Chondrocyte (in vitro differentiated cells): ENCODE results near the gene AFDN. TPM values are rescaled to one million over a fixed set of nuclear protein-coding genes. Genes with fewer than 3 reads are reported as not detected.

Source experiments
- DNase-seq: peaks from one replicate; pipeline ENCODE4 v3.0.0; 2021; ENCODE audit warnings: mixed read lengths, low spot score
- H3K27ac Mint-ChIP-seq: one replicate; pipeline ENCODE4 v1.8.0; 2021; ENCODE audit warnings: mild to moderate bottlenecking, moderate library complexity, mixed read lengths; ENCODE audit not compliant: unreplicated experiment
- H3K27me3 Mint-ChIP-seq: 2 replicates; pipeline ENCODE4 v1.8.0; 2021; ENCODE audit warnings: low read depth, mixed read lengths
- H3K36me3 Mint-ChIP-seq: 2 replicates; pipeline ENCODE4 v1.8.0; 2021; ENCODE audit warnings: low read depth, mixed read lengths
- H3K4me1 Mint-ChIP-seq: 2 replicates; pipeline ENCODE4 v1.8.0; 2021; ENCODE audit warnings: low read depth, mild to moderate bottlenecking, mixed read lengths
- H3K4me3 Mint-ChIP-seq: one replicate; pipeline ENCODE4 v1.8.0; 2021; ENCODE audit warnings: mild to moderate bottlenecking, moderate library complexity, mixed read lengths; ENCODE audit not compliant: unreplicated experiment
- H3K9me3 Mint-ChIP-seq: 2 replicates; pipeline ENCODE4 v1.8.0; 2021; ENCODE audit warnings: low read depth, mixed read lengths
- CTCF ChIP-seq: fragments of 200-600 bp; sonication (generic); IDR thresholded peaks from 2 replicates; pipeline ENCODE4 v1.5.0; 2021; ENCODE audit warnings: antibody characterized with exemption, mild to moderate bottlenecking, moderate library complexity
- total RNA-seq: library from RNA; stranded (reverse); gene quantifications from 3 replicates; pipeline ENCODE4 v1.2.1, GENCODE V29; 2021

The AFDN gene
- total RNA-seq, 1 donor from 2014 or later, result 45.8 TPM

GRCh38 chr6:167978607-167979006 is 151.9 kb downstream of the AFDN start:
- Mint-ChIP-seq H3K27me3 (no peaks in the 10 kb centered on the region), H3K4me1 (peaks cover 24% of the 10 kb centered on the region), H3K27ac (no peak overlapping the region), H3K9me3 (no peaks in the 10 kb centered on the region), H3K4me3 (no peak overlapping the region), H3K36me3 (peaks cover 2% of the 10 kb centered on the region)
- no peak for TF ChIP-seq CTCF
- no peak for DNase-seq

- H3K27ac Mint-ChIP-seq, result no peak overlapping the region
- no peaks in the 10 kb centered on the region for H3K9me3 Mint-ChIP-seq
- peaks cover 2% of the 10 kb centered on the region for H3K36me3 Mint-ChIP-seq
- H3K4me3 Mint-ChIP-seq, result no peak overlapping the region
- no peak for DNase-seq
- peaks cover 19% of the 10 kb centered on the region for H3K4me1 Mint-ChIP-seq
- no peak for TF ChIP-seq CTCF
- H3K27me3 Mint-ChIP-seq, result no peaks in the 10 kb centered on the region
These were observed 152.9 kb downstream of the AFDN start for GRCh38 chr6:167979436-167980139.

- Mint-ChIP-seq H3K27me3 (no peaks in the 10 kb centered on the region), H3K4me1 (peaks cover 12% of the 10 kb centered on the region), H3K27ac (no peak overlapping the region), H3K4me3 (no peak overlapping the region), H3K9me3 (no peaks in the 10 kb centered on the region), H3K36me3 (peaks cover 2% of the 10 kb centered on the region)
- DNase-seq, result no peak
- no peak for TF ChIP-seq CTCF
These were observed 154.3 kb downstream of the AFDN start for GRCh38 chr6:167980911-167981580.

- no peak overlapping the region for H3K27ac Mint-ChIP-seq
- no peaks in the 10 kb centered on the region for H3K27me3 Mint-ChIP-seq
- H3K4me1 Mint-ChIP-seq, result peaks cover 12% of the 10 kb centered on the region
- no peak for DNase-seq
- peaks cover 2% of the 10 kb centered on the region for H3K36me3 Mint-ChIP-seq
- no peak overlapping the region for H3K4me3 Mint-ChIP-seq
- no peak for TF ChIP-seq CTCF
- H3K9me3 Mint-ChIP-seq, result no peaks in the 10 kb centered on the region
These were observed 155.3 kb downstream of the AFDN start for GRCh38 chr6:167981916-167982462.

- Mint-ChIP-seq H3K27ac (no peak overlapping the region), H3K4me1 (peaks cover 12% of the 10 kb centered on the region), H3K4me3 (no peak overlapping the region), H3K27me3 (no peaks in the 10 kb centered on the region), H3K9me3 (no peaks in the 10 kb centered on the region), H3K36me3 (peaks cover 2% of the 10 kb centered on the region)
- no peak for DNase-seq
- no peak for TF ChIP-seq CTCF
These were observed 157.5 kb downstream of the AFDN start for GRCh38 chr6:167984144-167984719.
